ENCODE data around the gene ADGRV1. TPM values are rescaled to one million over a fixed set of nuclear protein-coding genes. Genes with fewer than 3 reads are reported as not detected.

The ADGRV1 gene
- total RNA-seq, 1 donor from 2014 or later: 0.13 TPM

GRCh38 chr5:91016954-91017700 lies 458.5 kb downstream of the ADGRV1 start:
- TF ChIP-seq, protein P1, sequence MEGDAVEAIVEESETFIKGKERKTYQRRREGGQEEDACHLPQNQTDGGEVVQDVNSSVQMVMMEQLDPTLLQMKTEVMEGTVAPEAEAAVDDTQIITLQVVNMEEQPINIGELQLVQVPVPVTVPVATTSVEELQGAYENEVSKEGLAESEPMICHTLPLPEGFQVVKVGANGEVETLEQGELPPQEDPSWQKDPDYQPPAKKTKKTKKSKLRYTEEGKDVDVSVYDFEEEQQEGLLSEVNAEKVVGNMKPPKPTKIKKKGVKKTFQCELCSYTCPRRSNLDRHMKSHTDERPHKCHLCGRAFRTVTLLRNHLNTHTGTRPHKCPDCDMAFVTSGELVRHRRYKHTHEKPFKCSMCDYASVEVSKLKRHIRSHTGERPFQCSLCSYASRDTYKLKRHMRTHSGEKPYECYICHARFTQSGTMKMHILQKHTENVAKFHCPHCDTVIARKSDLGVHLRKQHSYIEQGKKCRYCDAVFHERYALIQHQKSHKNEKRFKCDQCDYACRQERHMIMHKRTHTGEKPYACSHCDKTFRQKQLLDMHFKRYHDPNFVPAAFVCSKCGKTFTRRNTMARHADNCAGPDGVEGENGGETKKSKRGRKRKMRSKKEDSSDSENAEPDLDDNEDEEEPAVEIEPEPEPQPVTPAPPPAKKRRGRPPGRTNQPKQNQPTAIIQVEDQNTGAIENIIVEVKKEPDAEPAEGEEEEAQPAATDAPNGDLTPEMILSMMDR (IDR thresholded peaks at IDR 0.05): no peak
- ChIA-PET POLR2A (no interaction called here), CTCF (no interaction called here)
- H3K4me1 Mint-ChIP-seq: no peaks in the 10 kb centered on the region
- H3K27me3 Mint-ChIP-seq: peaks cover 9% of the 10 kb centered on the region
- H3K27ac Mint-ChIP-seq: no peak overlapping the region
- intact Hi-C loops (cut with micrococcal nuclease): no loop called here
- H3K4me3 Mint-ChIP-seq: no peak overlapping the region
- DNase-seq (no peak), ATAC-seq (ENCODE audit: low read depth) (no peak)
- peaks cover 2% of the 10 kb centered on the region for H3K9me3 Mint-ChIP-seq
- H3K36me3 Mint-ChIP-seq (ENCODE audit: low read depth): no peaks in the 10 kb centered on the region

DNA sequence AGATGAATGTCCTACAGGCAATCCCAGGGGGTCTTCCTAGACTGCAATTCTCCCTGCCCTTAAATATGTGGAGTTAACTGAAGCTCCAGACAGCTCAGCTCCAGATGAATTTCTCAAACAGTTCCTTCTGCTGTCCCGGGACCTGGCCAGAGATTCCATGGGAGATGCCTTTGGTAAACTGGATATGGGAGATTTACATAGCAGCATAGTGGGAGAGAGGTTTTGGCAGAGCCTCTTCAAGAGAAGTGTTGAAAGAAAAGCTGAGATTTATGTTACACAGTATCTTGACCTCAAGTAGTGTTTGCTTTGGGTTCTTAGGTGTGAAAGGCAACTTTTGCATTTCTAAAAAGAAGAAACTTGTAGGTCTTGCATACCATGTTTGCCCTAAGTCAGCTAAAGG lies 459.6 kb downstream of the ADGRV1 start:
- TF ChIP-seq, protein P1 (IDR thresholded peaks at IDR 0.05): no peak
- peaks cover 8% of the 10 kb centered on the region for H3K27me3 Mint-ChIP-seq
- H3K9me3 Mint-ChIP-seq: peaks cover 2% of the 10 kb centered on the region
- no peaks in the 10 kb centered on the region for H3K36me3 Mint-ChIP-seq (ENCODE audit: low read depth)
- DNase-seq (no peak), ATAC-seq (ENCODE audit: low read depth) (no peak)
- H3K4me3 Mint-ChIP-seq: no peak overlapping the region
- intact Hi-C loops (cut with micrococcal nuclease): no loop called here
- H3K4me1 Mint-ChIP-seq: no peaks in the 10 kb centered on the region
- H3K27ac Mint-ChIP-seq: no peak overlapping the region
- CTCF ChIA-PET: no interaction called here
- POLR2A ChIA-PET: no interaction called here

GRCh38 chr5:91018712-91019371 lies 460.2 kb downstream of the ADGRV1 start:
- CTCF ChIA-PET: no interaction called here
- H3K36me3 Mint-ChIP-seq (ENCODE audit: low read depth): no peaks in the 10 kb centered on the region
- POLR2A ChIA-PET: no interaction called here
- TF ChIP-seq, protein P1 (IDR thresholded peaks at IDR 0.05): no peak
- ATAC-seq (ENCODE audit: low read depth): no peak
- no peaks in the 10 kb centered on the region for H3K4me1 Mint-ChIP-seq
- intact Hi-C loops (cut with micrococcal nuclease): no loop called here
- no peak for DNase-seq
- H3K4me3 Mint-ChIP-seq: no peak overlapping the region
- H3K27ac Mint-ChIP-seq: no peak overlapping the region
- H3K9me3 Mint-ChIP-seq: peaks cover 2% of the 10 kb centered on the region
- H3K27me3 Mint-ChIP-seq: peaks cover 7% of the 10 kb centered on the region

DNA sequence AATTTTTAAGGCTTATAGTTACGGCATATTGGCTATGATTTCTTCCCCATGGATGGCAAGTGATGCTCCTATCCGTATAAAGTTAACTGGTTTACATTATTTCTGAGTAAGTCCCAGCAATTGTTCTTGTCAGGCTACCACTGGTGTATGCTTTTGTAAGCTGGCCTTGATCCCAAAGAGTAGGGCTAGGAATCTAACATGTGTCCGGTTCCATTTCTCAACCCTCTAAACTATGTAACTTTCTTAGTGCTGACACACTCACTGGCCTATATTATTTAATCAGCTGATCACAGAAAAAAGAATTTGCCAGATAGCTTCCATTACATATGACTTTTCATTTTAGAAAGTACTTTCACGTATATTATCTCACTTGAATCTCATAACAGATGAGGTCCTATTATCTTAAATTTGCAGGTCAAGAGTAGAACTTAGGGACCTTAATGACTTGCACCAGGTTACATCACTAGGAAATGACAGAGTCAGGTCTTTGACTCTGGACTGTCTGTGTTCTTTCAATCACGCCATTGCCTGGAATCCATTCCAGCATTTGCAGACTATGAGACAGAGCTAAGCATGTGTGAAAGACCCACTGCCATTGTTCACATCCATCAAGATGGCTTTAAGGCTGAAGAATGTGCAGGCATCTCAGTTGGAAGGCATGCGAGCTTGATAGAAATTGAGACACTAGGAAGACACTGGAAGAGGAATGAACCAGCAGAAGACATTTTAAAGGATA lies 461.6 kb downstream of the ADGRV1 start:
- CTCF ChIA-PET: no interaction called here
- H3K36me3 Mint-ChIP-seq (ENCODE audit: low read depth): no peaks in the 10 kb centered on the region
- peaks cover 6% of the 10 kb centered on the region for H3K27me3 Mint-ChIP-seq

More for the DNA sequence above, 461.6 kb downstream of the ADGRV1 start:
- DNase-seq (no peak), ATAC-seq (ENCODE audit: low read depth) (no peak)
- POLR2A ChIA-PET: no interaction called here
- intact Hi-C loops (cut with micrococcal nuclease): no loop called here
- Mint-ChIP-seq H3K4me1 (no peaks in the 10 kb centered on the region), H3K9me3 (no peaks in the 10 kb centered on the region), H3K4me3 (no peak overlapping the region), H3K27ac (no peak overlapping the region)
- TF ChIP-seq, protein P1 (IDR thresholded peaks at IDR 0.05): no peak

All from activated B cell treated with CpG ODN at 0.5 μM for 24 hours (primary cell).